Measurements from ENCODE around the gene ARID5B. TPM values are rescaled to one million over a fixed set of nuclear protein-coding genes. Genes with fewer than 3 reads are reported as not detected.

Gene ARID5B
- total RNA-seq, 2 donors from 2014 or later: 67.9 to 90.1 TPM

DNA sequence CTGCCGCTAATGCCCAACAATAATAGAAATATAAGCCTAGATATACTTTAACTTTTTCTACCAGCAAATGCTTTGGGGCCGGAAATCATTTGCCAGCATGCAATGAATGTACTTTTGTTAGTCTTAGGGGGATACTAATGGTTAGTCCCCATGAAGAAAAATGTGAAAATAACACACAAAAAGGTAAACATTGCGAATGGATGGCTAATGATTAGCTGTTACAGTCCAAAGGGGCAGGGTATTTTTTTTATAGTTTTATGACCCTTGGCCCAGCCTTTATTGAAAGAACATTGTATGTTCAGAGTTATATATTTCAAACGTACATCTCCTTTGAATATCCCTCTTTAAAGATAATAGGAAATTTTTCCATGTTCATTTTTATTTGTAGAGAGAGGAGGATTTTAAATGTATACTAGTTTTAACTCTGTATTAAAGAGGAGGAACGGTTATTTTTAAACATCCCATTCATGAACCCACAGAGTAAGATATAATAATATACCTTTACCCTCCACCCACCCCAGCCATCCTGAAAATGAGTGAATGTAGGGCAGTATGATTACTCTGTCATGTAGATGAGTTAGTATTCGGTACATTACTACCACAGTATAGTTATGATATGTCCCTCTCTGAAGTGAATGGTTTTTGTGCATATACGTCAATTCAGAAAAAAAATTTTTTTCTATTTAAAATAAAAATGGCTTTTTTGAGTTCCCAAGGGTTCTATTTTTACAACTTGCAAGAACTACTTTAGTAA, 63.6 kb downstream of the ARID5B start:
- H3K36me3 ChIP-seq: no peaks in the 10 kb centered on the region
- no peak for TF ChIP-seq POLR2A (IDR thresholded peaks at IDR 0.05)
- no peak for TF ChIP-seq CTCF (IDR thresholded peaks at IDR 0.05)
- no peak for TF ChIP-seq POLR2AphosphoS5 (IDR thresholded peaks at IDR 0.05)
- no peaks in the 10 kb centered on the region for H3K4me1 ChIP-seq (replicated peaks)
- H3K27ac ChIP-seq: no peak overlapping the region
- DNase-seq (ENCODE audit: low spot score): no peak
- no peak overlapping the region for H3K4me3 ChIP-seq
- H3K9me3 ChIP-seq: no peaks in the 10 kb centered on the region
- no peaks in the 10 kb centered on the region for H3K27me3 ChIP-seq (replicated peaks; ENCODE audit: insufficient read depth)
- intact Hi-C loops (cut with DNase I): no loop called here
- WGBS: 72% methylated on average over 7 of the region's 7 CpGs

- no peaks in the 10 kb centered on the region for H3K27me3 ChIP-seq (replicated peaks; ENCODE audit: insufficient read depth)
- DNase-seq (ENCODE audit: low spot score): no peak
- H3K4me1 ChIP-seq (replicated peaks): no peaks in the 10 kb centered on the region
- TF ChIP-seq POLR2AphosphoS5 (IDR thresholded peaks at IDR 0.05): no peak
- no peak for TF ChIP-seq CTCF (IDR thresholded peaks at IDR 0.05)
- no peak for TF ChIP-seq POLR2A (IDR thresholded peaks at IDR 0.05)
- H3K4me3 ChIP-seq: no peak overlapping the region
- no peaks in the 10 kb centered on the region for H3K9me3 ChIP-seq
- intact Hi-C loops (cut with DNase I): no loop called here
- WGBS: 85% methylated on average over 3 of the region's 3 CpGs
- no peak overlapping the region for H3K27ac ChIP-seq
- no peaks in the 10 kb centered on the region for H3K36me3 ChIP-seq
These were observed 64.3 kb downstream of the ARID5B start for GRCh38 chr10:61965703-61966395.

DNA sequence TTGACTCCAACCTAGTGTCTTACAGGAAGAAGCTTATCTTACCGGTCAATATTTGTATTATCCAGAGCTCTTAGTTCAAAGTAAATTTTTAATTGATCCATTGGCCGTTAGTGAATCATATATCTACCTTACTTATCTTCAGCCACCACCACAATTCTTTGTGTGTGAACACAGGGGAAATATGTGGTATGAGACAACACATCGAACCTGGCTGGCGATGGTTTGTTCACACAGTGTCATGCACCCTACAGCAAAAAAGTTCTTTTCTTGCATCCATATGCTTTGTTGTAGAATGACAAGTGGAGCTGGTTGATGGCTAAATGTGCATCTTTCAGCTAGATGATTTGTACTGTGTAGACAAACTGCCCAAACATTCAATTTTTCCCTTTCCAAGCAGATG, 65.8 kb downstream of the ARID5B start:
- Histone ChIP-seq H3K36me3 (no peaks in the 10 kb centered on the region), H3K27ac (no peak overlapping the region), H3K4me3 (no peak overlapping the region), H3K27me3 (replicated peaks; ENCODE audit: insufficient read depth) (no peaks in the 10 kb centered on the region), H3K9me3 (no peaks in the 10 kb centered on the region), H3K4me1 (replicated peaks) (no peaks in the 10 kb centered on the region)
- 89% methylated on average over 4 of the region's 4 CpGs for WGBS
- TF ChIP-seq POLR2A (IDR thresholded peaks at IDR 0.05): no peak
- TF ChIP-seq POLR2AphosphoS5 (IDR thresholded peaks at IDR 0.05): no peak
- no peak for TF ChIP-seq CTCF (IDR thresholded peaks at IDR 0.05)
- intact Hi-C loops (cut with DNase I): no loop called here
- DNase-seq (ENCODE audit: low spot score): no peak

DNA sequence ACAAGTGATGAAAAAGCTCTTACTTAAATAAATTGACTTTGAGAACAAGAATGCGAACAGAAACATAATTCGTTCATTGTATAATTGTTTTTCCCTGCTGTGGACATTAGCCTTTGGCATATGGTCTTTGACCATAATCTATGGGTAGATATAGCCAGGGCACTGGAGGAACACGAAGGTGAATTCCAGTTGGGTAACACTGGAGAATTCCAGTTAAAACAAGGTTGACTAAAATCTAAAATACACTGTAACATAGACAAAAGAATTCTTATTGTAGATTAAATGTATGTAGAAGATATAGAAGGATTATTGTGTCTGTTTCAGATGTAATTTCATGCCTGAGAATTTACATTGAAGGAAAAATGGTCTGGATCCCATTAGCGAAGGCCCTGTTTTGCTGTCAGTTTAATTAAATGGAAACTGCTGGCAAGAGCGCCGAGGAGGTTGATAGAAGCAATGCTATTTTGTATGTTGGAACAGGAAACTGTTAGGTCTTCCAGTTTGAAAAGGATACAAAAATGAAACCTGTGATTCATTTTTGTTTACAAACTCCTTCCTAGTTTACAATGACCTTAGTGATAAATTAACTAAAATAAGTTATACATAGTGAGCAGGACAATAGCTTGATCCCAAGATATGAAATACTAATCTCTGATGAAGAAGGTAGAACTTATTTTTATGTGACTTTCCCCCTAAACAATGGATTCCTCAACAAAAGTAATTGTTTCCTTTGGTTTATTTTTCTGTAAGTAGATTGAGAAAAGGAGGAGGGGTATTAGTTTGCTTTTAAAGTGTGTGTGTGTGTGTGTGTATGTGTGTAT, 68.9 kb downstream of the ARID5B start:
- Histone ChIP-seq H3K4me1 (replicated peaks) (peaks cover 6% of the 10 kb centered on the region), H3K9me3 (no peaks in the 10 kb centered on the region), H3K27ac (peak overlapping the region; percentile 0 to 32), H3K4me3 (no peak overlapping the region), H3K27me3 (replicated peaks; ENCODE audit: insufficient read depth) (no peaks in the 10 kb centered on the region), H3K36me3 (no peaks in the 10 kb centered on the region)
- WGBS: 56% methylated on average over 6 of the region's 6 CpGs
- intact Hi-C loops (cut with DNase I): no loop called here
- TF ChIP-seq POLR2A (IDR thresholded peaks at IDR 0.05): no peak
- TF ChIP-seq POLR2AphosphoS5 (IDR thresholded peaks at IDR 0.05): no peak
- no peak for TF ChIP-seq CTCF (IDR thresholded peaks at IDR 0.05)
- DNase-seq (ENCODE audit: low spot score): no peak

All from prostate gland (tissue), 2 donors.